GM21737 (cell line): ENCODE data around the gene NTSR1.

ENCODE experiments used
- ATAC-seq: cut with Tn5 transposase; IDR thresholded peaks from one replicate; pipeline ENCODE4 v1.9.1; 2021; ENCODE audit warnings: mild to moderate bottlenecking, moderate library complexity; ENCODE audit not compliant: unreplicated experiment

NTSR1 gene

GRCh38 chr20:62811720-62812119 lies 103.1 kb downstream of the NTSR1 start:
- no peak for ATAC-seq
